PC-3 (cell line): ENCODE measurements around the gene GPR75. TPM values are rescaled to one million over a fixed set of nuclear protein-coding genes. Genes with fewer than 3 reads are reported as not detected.
A peak's percentile ranks its signal among the peaks of the same experiment; 100 is the strongest.

Experiments used
- ATAC-seq: fragments of 200-7000 bp; cut with Tn5 transposase; 2 replicates; pipeline ENCODE4 v1.9.1; 2020; ENCODE audit warnings: mild to moderate bottlenecking, moderate library complexity
- BruUV-seq: library from RNA; stranded (reverse); fragments of 400-500 nt; replicated peaks from 2 replicates; lab custom pipeline; 2021; lab: Mats Ljungman, UMichigan
- CTCF ChIA-PET: fragments of 300-600 bp; sonication (Branson Sonifier 250); formaldehyde crosslinking; loops from one replicate; lab custom pipeline; 2022; ENCODE audit warnings: antibody characterized with exemption; lab: Charles Lee
- POLR2A ChIA-PET: fragments of 300-600 bp; sonication (Branson Sonifier 250); formaldehyde crosslinking; loops from one replicate; lab custom pipeline; 2022; ENCODE audit warnings: antibody characterized with exemption; ENCODE audit not compliant: unreplicated experiment; lab: Charles Lee
- DNase-seq: peaks from one replicate; pipeline ENCODE4 v3.0.0-alpha.2; 2015
- H2AFZ ChIP-seq: fragments of 300-600 bp; sonication (generic); 2 replicates; pipeline ENCODE4 v1.6.0; 2016; ENCODE audit warnings: antibody characterized with exemption, low read length
- H3F3A ChIP-seq: fragments of 300-600 bp; sonication (generic); one replicate; pipeline ENCODE4 v1.6.0; 2017; ENCODE audit warnings: antibody characterized with exemption, low read length, control low read depth, mild to moderate bottlenecking; ENCODE audit not compliant: unreplicated experiment
- H3K27ac ChIP-seq: fragments of 300-600 bp; sonication (generic); 2 replicates; pipeline ENCODE4 v1.5.1; 2016; ENCODE audit warnings: mild to moderate bottlenecking, low read length
- H3K27me3 ChIP-seq: fragments of 300-600 bp; sonication (generic); 2 replicates; pipeline ENCODE4 v1.6.1; 2016; ENCODE audit warnings: low read length, mixed read lengths
- H3K36me3 ChIP-seq: fragments of 300-600 bp; sonication (generic); 2 replicates; pipeline ENCODE4 v1.6.1; 2016; ENCODE audit warnings: low read depth, mixed run types, low read length, mixed read lengths
- H3K4me1 ChIP-seq: fragments of 300-600 bp; sonication (generic); 2 replicates; pipeline ENCODE4 v1.5.1; 2016; ENCODE audit warnings: low read length; ENCODE audit not compliant: insufficient read depth
- H3K4me2 ChIP-seq: fragments of 300-600 bp; sonication (generic); 2 replicates; pipeline ENCODE4 v1.6.0; 2016; ENCODE audit warnings: low read length
- H3K4me3 ChIP-seq: fragments of 300-600 bp; sonication (generic); 2 replicates; pipeline ENCODE4 v1.5.1; 2016; ENCODE audit warnings: mild to moderate bottlenecking, low read length, mixed read lengths
- H3K79me2 ChIP-seq: fragments of 300-600 bp; sonication (generic); 2 replicates; pipeline ENCODE4 v1.6.1; 2017; ENCODE audit warnings: low read length, mixed read lengths
- H3K9ac ChIP-seq: fragments of 300-600 bp; sonication (generic); 2 replicates; pipeline ENCODE4 v1.6.0; 2016; ENCODE audit warnings: mild to moderate bottlenecking, low read length
- H3K9me2 ChIP-seq: fragments of 300-600 bp; sonication (generic); replicated peaks from 2 replicates; pipeline ENCODE4 v1.6.1; 2016; ENCODE audit warnings: mixed run types, low read length, mixed read lengths
- H3K9me3 ChIP-seq: fragments of 300-600 bp; sonication (generic); 2 replicates; pipeline ENCODE4 v1.6.1; 2016; ENCODE audit warnings: low read length, mixed read lengths
- H4K20me1 ChIP-seq: fragments of 300-600 bp; sonication (generic); 2 replicates; pipeline ENCODE4 v1.6.1; 2016; ENCODE audit warnings: low read length, mixed read lengths
- CTCF ChIP-seq: fragments of 300-600 bp; sonication (generic); conservative IDR thresholded peaks from 2 replicates; pipeline ENCODE4 v1.5.1; 2017; ENCODE audit warnings: antibody characterized with exemption, low read depth, mild to moderate bottlenecking, low read length
- EZH2 ChIP-seq: fragments of 300-600 bp; sonication (generic); IDR thresholded peaks from one replicate; pipeline ENCODE4 v1.6.1; 2017; ENCODE audit warnings: antibody characterized with exemption, mild to moderate bottlenecking, low read length; ENCODE audit not compliant: unreplicated experiment
- EZH2phosphoT487 ChIP-seq: fragments of 300-600 bp; sonication (generic); IDR thresholded peaks from 2 replicates; pipeline ENCODE4 v1.6.1; 2018; ENCODE audit warnings: mild to moderate bottlenecking, antibody characterized with exemption, low read length, borderline replicate concordance
- intact Hi-C: fragments of 100-400 bp; cut with micrococcal nuclease; formaldehyde crosslinking; loops from 2 replicates; pipeline ENCODE4 v1.9.0; 2023
- total RNA-seq: library from RNA; depleted of rRNA; stranded (reverse); fragments of >200 nt; gene quantifications from 2 replicates; pipeline ENCODE4 v1.2.3, GENCODE V29; 2014

GPR75 gene
- total RNA-seq, 1 experiment from 2014 or later: 1.5 TPM

GRCh38 chr2:53820711-53821110 is 39.1 kb downstream of the GPR75 start:
- peak; percentile 90 for ATAC-seq
- BruUV-seq: no TSS peak
- TF ChIP-seq CTCF (no peak), EZH2 (no peak), EZH2phosphoT487 (no peak)
- Histone ChIP-seq H3K9me3 (no peaks in the 10 kb centered on the region), H4K20me1 (no peaks in the 10 kb centered on the region), H3K36me3 (peaks cover 12% of the 10 kb centered on the region), H3K27me3 (no peaks in the 10 kb centered on the region), H3F3A (no peaks in the 10 kb centered on the region), H3K27ac (no peak overlapping the region), H3K79me2 (no peaks in the 10 kb centered on the region), H3K4me2 (no peak overlapping the region), H3K9me2 (no peaks in the 10 kb centered on the region), H3K9ac (no peak overlapping the region), H2AFZ (no peak overlapping the region), H3K4me3 (no peak overlapping the region), H3K4me1 (no peaks in the 10 kb centered on the region)
- CTCF ChIA-PET: interaction anchor here (0.6 kb wide), 1 partner anchor 10 kb away, joined by 5 read pairs; no protein-coding TSS in a partner anchor
- intact Hi-C loops: no loop called here
- peak; percentile 56 for DNase-seq
- POLR2A ChIA-PET: no interaction called here

- Histone ChIP-seq H3K27me3 (no peaks in the 10 kb centered on the region), H3K36me3 (peaks cover 18% of the 10 kb centered on the region), H3F3A (no peaks in the 10 kb centered on the region), H3K4me3 (no peak overlapping the region), H3K79me2 (no peaks in the 10 kb centered on the region), H3K9ac (no peak overlapping the region), H3K9me2 (no peaks in the 10 kb centered on the region), H3K27ac (no peak overlapping the region), H3K9me3 (no peaks in the 10 kb centered on the region), H3K4me2 (no peak overlapping the region), H4K20me1 (no peaks in the 10 kb centered on the region), H3K4me1 (no peaks in the 10 kb centered on the region), H2AFZ (no peak overlapping the region)
- DNase-seq (no peak), ATAC-seq (no peak)
- POLR2A ChIA-PET: no interaction called here
- CTCF ChIA-PET: no interaction called here
- no peak for TF ChIP-seq EZH2phosphoT487
- TF ChIP-seq EZH2: no peak
- TF ChIP-seq CTCF: no peak
- no TSS peak for BruUV-seq
- intact Hi-C loops: no loop called here
Observed at GRCh38 chr2:53820048-53820447, 39.7 kb downstream of the GPR75 start.

GRCh38 chr2:53819634-53820033 is 40.1 kb downstream of the GPR75 start:
- H3K9ac ChIP-seq: no peak overlapping the region
- H3K79me2 ChIP-seq: no peaks in the 10 kb centered on the region
- peaks cover 18% of the 10 kb centered on the region for H3K36me3 ChIP-seq
- ChIA-PET POLR2A (no interaction called here), CTCF (no interaction called here)
- no peak for ATAC-seq
- no peak overlapping the region for H3K4me2 ChIP-seq
- H3K27me3 ChIP-seq: no peaks in the 10 kb centered on the region
- intact Hi-C loops: no loop called here
- BruUV-seq: TSS peak; percentile 2
- H3K4me1 ChIP-seq: no peaks in the 10 kb centered on the region
- no peaks in the 10 kb centered on the region for H3F3A ChIP-seq
- H3K9me3 ChIP-seq: no peaks in the 10 kb centered on the region
- TF ChIP-seq CTCF (no peak), EZH2 (no peak), EZH2phosphoT487 (no peak)
- H3K27ac ChIP-seq: no peak overlapping the region
- H4K20me1 ChIP-seq: no peaks in the 10 kb centered on the region
- H3K4me3 ChIP-seq: no peak overlapping the region
- no peak overlapping the region for H2AFZ ChIP-seq
- DNase-seq: no peak
- no peaks in the 10 kb centered on the region for H3K9me2 ChIP-seq
